HepG2 (cell line): ENCODE measurements around the gene C2orf81. TPM values are rescaled to one million over a fixed set of nuclear protein-coding genes. Genes with fewer than 3 reads are reported as not detected.

Source experiments
- ADNP ChIP-seq: sonication (generic); formaldehyde crosslinking; IDR thresholded peaks from 2 replicates; pipeline ENCODE4 v1.4.0; 2020; ENCODE audit warnings: missing genetic modification reagents
- AGO1 ChIP-seq: fragments of 200-400 bp; formaldehyde crosslinking; IDR thresholded peaks from 2 replicates; pipeline ENCODE4 v1.6.1; 2017; ENCODE audit warnings: mild to moderate bottlenecking, low read depth, low read length, moderate library complexity; ENCODE audit not compliant: poor library complexity, severe bottlenecking
- ELF3 ChIP-seq: IDR thresholded peaks from 2 replicates; pipeline ENCODE4 v1.6.1; 2016; ENCODE audit warnings: missing genetic modification reagents, missing compliant biosample characterization
- IRX3 ChIP-seq: sonication (generic); formaldehyde crosslinking; IDR thresholded peaks from 2 replicates; pipeline ENCODE4 v1.8.1; 2023; ENCODE audit warnings: mild to moderate bottlenecking, low read depth, missing genetic modification reagents, borderline replicate concordance
- KAT2B ChIP-seq: fragments of 150-350 bp; IDR thresholded peaks from 2 replicates; pipeline ENCODE4 v1.6.1; 2014; ENCODE audit warnings: low read depth, low read length, borderline replicate concordance
- PBX2 ChIP-seq: IDR thresholded peaks from 2 replicates; pipeline ENCODE4 v1.6.1; 2016; ENCODE audit warnings: control low read depth
- RERE ChIP-seq: IDR thresholded peaks from 2 replicates; pipeline ENCODE4 v1.6.1; 2016; ENCODE audit warnings: low read depth, missing genetic modification reagents, missing compliant biosample characterization
- SKI ChIP-seq: fragments of 450-650 bp; IDR thresholded peaks from one replicate; pipeline ENCODE4 v1.6.1; 2018; ENCODE audit warnings: mild to moderate bottlenecking; ENCODE audit not compliant: partially characterized antibody
- SOX5 ChIP-seq: IDR thresholded peaks from 2 replicates; pipeline ENCODE4 v1.6.1; 2016; ENCODE audit warnings: borderline replicate concordance
- ZFY ChIP-seq: sonication (generic); formaldehyde crosslinking; IDR thresholded peaks from 2 replicates; pipeline ENCODE4 v1.4.0; 2020; ENCODE audit warnings: missing genetic modification reagents
- ZNF44 ChIP-seq: sonication (generic); formaldehyde crosslinking; IDR thresholded peaks from 2 replicates; pipeline ENCODE4 v1.5.1; 2020; ENCODE audit warnings: mild to moderate bottlenecking, missing genetic modification reagents
- ZNF496 ChIP-seq: sonication (generic); formaldehyde crosslinking; IDR thresholded peaks from 2 replicates; pipeline ENCODE4 v1.8.1; 2023; ENCODE audit warnings: mild to moderate bottlenecking, moderate library complexity, missing genetic modification reagents; ENCODE audit not compliant: insufficient replicate concordance
- ZNF660 ChIP-seq: sonication (generic); formaldehyde crosslinking; IDR thresholded peaks from 2 replicates; pipeline ENCODE4 v1.5.1; 2020; ENCODE audit warnings: mild to moderate bottlenecking, low read depth, missing genetic modification reagents, borderline replicate concordance
- ZNF691 ChIP-seq: sonication (generic); formaldehyde crosslinking; IDR thresholded peaks from 2 replicates; pipeline ENCODE4 v1.4.0; 2020; ENCODE audit warnings: missing genetic modification reagents, low read depth, mild to moderate bottlenecking, borderline replicate concordance
- ZSCAN12 ChIP-seq: sonication (generic); formaldehyde crosslinking; IDR thresholded peaks from 2 replicates; pipeline ENCODE4 v1.9.0; 2021; ENCODE audit warnings: mild to moderate bottlenecking, missing genetic modification reagents
- polyA plus RNA-seq, 8 experiments: library from polyadenylated mRNA; depleted of rRNA in 3 of 8; stranded (reverse) in 7 of 8; unstranded in 1 of 8; fragments of >200 nt; fragmentation: Illumina TruSeq in 4 of 8; extraction: Trizol in 4 of 8; gene quantifications; 2 replicates each; pipeline versions ENCODE4 v1.2.1 to v1.2.3, GENCODE V29; 2011 to 2016; ENCODE audit warnings: low read depth in 4 of 8, missing spikeins in 1 of 8, mixed read lengths in 1 of 8; ENCODE audit not compliant: insufficient read depth in 1 of 8
- total RNA-seq, 5 experiments: library from RNA; depleted of rRNA; stranded (reverse); fragments of >200 nt; fragmentation: Illumina TruSeq; extraction: Trizol; gene quantifications; 2 replicates each; pipeline ENCODE4 v1.2.3, GENCODE V29; 2016; ENCODE audit warnings: low read depth in 1 of 5
- TF ChIP-seq, protein P1 (sequence below): sonication (generic); formaldehyde crosslinking; IDR thresholded peaks from 2 replicates; pipeline ENCODE4 v1.4.0; 2020; ENCODE audit warnings: mild to moderate bottlenecking, missing genetic modification reagents

The C2orf81 gene
- total and polyA plus RNA-seq, 2 of the 13 experiments (the other 11 are each of a cell fraction or from before 2014, with no cell fraction given), result 0.15 to 0.17 TPM

GRCh38 chr2:74391580-74392448 lies 29.6 kb downstream of the C2orf81 start (continued):
- TF ChIP-seq ADNP (CRISPR knock-in tag), result no peak
- TF ChIP-seq PBX2 (CRISPR knock-in tag), result no peak
- peak; percentile 48 for TF ChIP-seq SKI
- TF ChIP-seq IRX3 (CRISPR knock-in tag), result peak; percentile 81; the same call in 1 of the 2 replicates
- TF ChIP-seq ZFY (CRISPR knock-in tag), result peak; percentile 65
- peak; percentile 35; the same call in 1 of the 2 replicates for TF ChIP-seq RERE (CRISPR knock-in tag)
- TF ChIP-seq, protein P1, sequence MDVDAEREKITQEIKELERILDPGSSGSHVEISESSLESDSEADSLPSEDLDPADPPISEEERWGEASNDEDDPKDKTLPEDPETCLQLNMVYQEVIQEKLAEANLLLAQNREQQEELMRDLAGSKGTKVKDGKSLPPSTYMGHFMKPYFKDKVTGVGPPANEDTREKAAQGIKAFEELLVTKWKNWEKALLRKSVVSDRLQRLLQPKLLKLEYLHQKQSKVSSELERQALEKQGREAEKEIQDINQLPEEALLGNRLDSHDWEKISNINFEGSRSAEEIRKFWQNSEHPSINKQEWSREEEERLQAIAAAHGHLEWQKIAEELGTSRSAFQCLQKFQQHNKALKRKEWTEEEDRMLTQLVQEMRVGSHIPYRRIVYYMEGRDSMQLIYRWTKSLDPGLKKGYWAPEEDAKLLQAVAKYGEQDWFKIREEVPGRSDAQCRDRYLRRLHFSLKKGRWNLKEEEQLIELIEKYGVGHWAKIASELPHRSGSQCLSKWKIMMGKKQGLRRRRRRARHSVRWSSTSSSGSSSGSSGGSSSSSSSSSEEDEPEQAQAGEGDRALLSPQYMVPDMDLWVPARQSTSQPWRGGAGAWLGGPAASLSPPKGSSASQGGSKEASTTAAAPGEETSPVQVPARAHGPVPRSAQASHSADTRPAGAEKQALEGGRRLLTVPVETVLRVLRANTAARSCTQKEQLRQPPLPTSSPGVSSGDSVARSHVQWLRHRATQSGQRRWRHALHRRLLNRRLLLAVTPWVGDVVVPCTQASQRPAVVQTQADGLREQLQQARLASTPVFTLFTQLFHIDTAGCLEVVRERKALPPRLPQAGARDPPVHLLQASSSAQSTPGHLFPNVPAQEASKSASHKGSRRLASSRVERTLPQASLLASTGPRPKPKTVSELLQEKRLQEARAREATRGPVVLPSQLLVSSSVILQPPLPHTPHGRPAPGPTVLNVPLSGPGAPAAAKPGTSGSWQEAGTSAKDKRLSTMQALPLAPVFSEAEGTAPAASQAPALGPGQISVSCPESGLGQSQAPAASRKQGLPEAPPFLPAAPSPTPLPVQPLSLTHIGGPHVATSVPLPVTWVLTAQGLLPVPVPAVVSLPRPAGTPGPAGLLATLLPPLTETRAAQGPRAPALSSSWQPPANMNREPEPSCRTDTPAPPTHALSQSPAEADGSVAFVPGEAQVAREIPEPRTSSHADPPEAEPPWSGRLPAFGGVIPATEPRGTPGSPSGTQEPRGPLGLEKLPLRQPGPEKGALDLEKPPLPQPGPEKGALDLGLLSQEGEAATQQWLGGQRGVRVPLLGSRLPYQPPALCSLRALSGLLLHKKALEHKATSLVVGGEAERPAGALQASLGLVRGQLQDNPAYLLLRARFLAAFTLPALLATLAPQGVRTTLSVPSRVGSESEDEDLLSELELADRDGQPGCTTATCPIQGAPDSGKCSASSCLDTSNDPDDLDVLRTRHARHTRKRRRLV (CRISPR knock-in tag), result no peak
- no peak for TF ChIP-seq KAT2B
- no peak for TF ChIP-seq ZNF496 (CRISPR knock-in tag)
- TF ChIP-seq ZNF44, result no peak
- peak; percentile 23; the same call in 1 of the 2 replicates for TF ChIP-seq SOX5
- TF ChIP-seq ZSCAN12 (CRISPR knock-in tag), result no peak
- TF ChIP-seq ZNF660 (CRISPR knock-in tag), result no peak
- no peak for TF ChIP-seq ZNF691 (CRISPR knock-in tag)
- peak; percentile 73 for TF ChIP-seq AGO1
- peak; percentile 71; the same call in 1 of the 2 replicates for TF ChIP-seq ELF3 (CRISPR knock-in tag)
